ENCODE results near the gene SEMA4F.

The SEMA4F gene

GRCh38 chr2:74646201-74646600, 7.8 kb upstream of the SEMA4F start:
- TF ChIP-seq ZFX (IDR thresholded peaks at IDR 0.05), result no peak
- TF ChIP-seq CTCF (conservative IDR thresholded peaks at IDR 0.05), result no peak
- H3K27ac ChIP-seq, result no peak overlapping the region

GRCh38 chr2:74646834-74647482, 7.1 kb upstream of the SEMA4F start:
- TF ChIP-seq ZFX (IDR thresholded peaks at IDR 0.05) (no peak), CTCF (conservative IDR thresholded peaks at IDR 0.05) (no peak)
- no peak overlapping the region for H3K27ac ChIP-seq

GRCh38 chr2:74648009-74648443, 6.0 kb upstream of the SEMA4F start, which contains the start of gene M1AP:
TSS of gene M1AP (minus strand) at chr2:74648330. CDS start at chr2:74640275, 8,055 bp downstream.
- H3K27ac ChIP-seq, result no peak within 1 kb of the TSS
- TF ChIP-seq ZFX (IDR thresholded peaks at IDR 0.05), result no peak
- TF ChIP-seq CTCF (conservative IDR thresholded peaks at IDR 0.05), result no peak

DNA sequence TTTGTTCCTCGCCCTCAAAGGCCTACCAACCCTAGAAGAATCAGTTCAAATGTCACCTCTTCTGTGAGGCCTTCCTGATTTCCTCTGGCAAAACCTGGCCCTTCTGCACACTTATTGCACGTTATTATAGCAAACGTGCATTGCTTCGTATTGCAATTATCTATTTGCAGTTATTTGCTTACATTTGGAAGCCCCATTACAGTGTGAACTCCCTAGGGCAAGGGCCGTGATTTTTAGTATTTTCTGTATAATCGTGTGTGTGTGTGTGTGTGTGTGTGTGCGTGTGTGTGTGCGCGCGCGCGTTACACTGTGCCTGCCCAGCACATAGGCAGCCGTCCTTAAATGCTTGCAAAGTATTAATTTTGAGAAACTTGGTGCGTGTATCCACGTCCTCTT, 460 bp upstream of the SEMA4F start:
- TF ChIP-seq ZFX (IDR thresholded peaks at IDR 0.05) (no peak), CTCF (conservative IDR thresholded peaks at IDR 0.05) (no peak)
- H3K27ac ChIP-seq, result peak overlapping the region; percentile 65; the same call in 1 of the 2 replicates

GRCh38 chr2:74655579-74655978, 1.5 kb downstream of the SEMA4F start:
- TF ChIP-seq CTCF (conservative IDR thresholded peaks at IDR 0.05), result no peak
- TF ChIP-seq ZFX (IDR thresholded peaks at IDR 0.05), result no peak
- H3K27ac ChIP-seq, result no peak overlapping the region

DNA sequence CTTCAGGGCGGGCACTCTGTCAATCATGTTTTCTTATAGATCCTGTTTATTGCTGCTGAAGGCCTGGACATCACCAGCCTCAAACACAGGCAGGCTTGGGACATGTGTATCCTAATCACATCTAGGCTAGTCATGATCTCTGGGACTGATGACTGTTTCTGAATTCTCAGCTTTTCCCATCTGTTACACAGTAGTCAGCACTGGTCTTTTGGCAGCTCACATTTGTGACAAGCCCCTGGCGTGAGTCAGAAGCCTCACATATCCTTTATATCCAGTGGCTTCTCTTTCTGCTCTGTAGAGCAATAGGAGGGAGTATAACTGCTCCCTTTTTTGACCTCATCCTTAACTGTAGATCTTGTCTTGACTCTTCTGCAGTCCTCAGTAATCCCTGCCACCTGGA, 4.5 kb downstream of the SEMA4F start:
- H3K27ac ChIP-seq, result no peak overlapping the region
- TF ChIP-seq CTCF (conservative IDR thresholded peaks at IDR 0.05) (no peak), ZFX (IDR thresholded peaks at IDR 0.05) (no peak)

DNA sequence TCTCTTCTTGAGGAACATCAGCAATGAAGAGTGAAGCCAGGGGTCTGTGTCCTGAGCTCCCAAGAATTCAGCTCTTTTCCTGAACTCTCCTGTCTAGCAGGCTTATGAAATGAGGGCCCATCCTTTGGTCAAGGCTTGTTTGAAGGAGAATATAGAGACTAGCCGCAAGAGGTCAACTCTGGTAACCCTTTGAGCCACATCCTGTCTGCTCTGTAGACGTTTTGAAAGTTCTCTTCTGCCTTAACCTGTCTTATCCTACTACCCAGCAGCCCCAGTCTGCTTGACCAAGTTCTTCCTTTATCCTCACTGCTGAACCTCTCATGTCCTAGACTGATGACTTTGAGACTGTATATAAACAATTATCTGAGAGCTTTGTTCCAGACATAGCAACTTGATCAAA, 5.4 kb downstream of the SEMA4F start:
- H3K27ac ChIP-seq, result no peak overlapping the region
- TF ChIP-seq ZFX (IDR thresholded peaks at IDR 0.05), result no peak

DNA sequence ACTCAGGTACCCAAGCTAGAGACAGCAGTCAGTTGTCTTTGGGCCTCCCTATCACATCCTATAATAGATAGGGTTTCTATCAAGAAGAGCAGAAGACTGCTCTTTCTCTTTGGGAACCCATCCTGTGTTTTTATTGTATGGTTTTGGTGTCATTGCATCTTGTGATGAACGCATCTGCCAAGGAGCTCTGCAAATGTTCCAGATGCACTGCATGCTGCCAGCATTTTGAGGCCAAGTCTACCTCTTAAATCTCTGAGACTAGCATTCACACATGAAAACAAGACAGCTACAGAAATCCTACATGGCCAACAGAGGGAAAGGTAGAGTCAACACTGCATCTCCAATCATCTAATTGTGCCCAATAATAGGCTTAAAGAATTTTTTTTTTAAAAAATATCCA, 14.0 kb downstream of the SEMA4F start:
- no peak overlapping the region for H3K27ac ChIP-seq
- no peak for TF ChIP-seq CTCF (conservative IDR thresholded peaks at IDR 0.05)
- no peak for TF ChIP-seq ZFX (IDR thresholded peaks at IDR 0.05)
